NCI-H526 treated with DMSO at 0.1 percent for 48 hours (cell line): Measurements from ENCODE around the gene DHCR24.

Source experiments
- DNase-seq: peaks from one replicate; lab custom pipeline; 2025; lab: John Stamatoyannopoulos, UW

The DHCR24 gene

GRCh38 chr1:54815086-54815876 is 71.7 kb downstream of the DHCR24 start:
- DNase-seq = no peak

DNA sequence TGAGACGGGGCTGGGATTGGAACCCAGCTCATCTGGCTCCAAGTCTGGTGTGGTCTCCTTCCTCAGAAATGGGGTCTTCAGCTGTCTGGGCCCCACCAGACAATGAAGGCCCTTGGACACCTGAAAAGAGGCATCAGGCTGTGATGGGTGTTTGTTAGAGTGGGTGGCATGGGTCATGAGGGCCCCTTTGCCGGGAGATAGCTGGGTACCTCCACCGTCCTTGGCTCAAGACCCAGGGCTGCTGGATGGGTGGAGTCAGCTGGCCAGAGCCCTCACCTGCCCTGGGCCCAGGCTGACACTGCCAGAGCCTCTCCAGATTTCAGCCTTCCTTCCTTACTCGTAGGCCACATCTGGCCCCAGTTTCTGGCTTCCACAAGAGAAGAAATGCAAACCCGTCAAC is 72.4 kb downstream of the DHCR24 start:
- DNase-seq = no peak

DNA sequence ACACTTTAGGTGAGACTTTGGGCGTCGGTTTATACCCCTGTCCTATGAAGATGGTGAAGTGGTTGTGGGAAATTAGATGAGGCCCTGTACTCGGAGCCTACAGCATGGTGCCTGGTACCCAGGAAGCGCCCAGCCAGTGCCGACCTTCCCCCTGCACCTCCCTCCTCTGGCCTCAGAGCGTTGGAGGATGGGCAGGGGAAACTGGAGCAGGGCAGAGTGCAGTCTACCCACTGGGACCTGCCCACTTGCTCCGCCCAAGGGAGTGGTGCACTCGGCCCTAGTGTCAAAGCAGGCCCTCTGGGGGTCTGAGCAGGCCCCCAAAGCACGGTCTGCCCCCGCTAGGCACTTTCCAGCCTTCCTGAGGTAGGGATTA is 72.9 kb downstream of the DHCR24 start:
- no peak for DNase-seq

- DNase-seq = no peak
Observed at GRCh38 chr1:54813485-54814125, 73.4 kb downstream of the DHCR24 start.

- no peak for DNase-seq
Observed at GRCh38 chr1:54812801-54813484, 74.1 kb downstream of the DHCR24 start.

DNA sequence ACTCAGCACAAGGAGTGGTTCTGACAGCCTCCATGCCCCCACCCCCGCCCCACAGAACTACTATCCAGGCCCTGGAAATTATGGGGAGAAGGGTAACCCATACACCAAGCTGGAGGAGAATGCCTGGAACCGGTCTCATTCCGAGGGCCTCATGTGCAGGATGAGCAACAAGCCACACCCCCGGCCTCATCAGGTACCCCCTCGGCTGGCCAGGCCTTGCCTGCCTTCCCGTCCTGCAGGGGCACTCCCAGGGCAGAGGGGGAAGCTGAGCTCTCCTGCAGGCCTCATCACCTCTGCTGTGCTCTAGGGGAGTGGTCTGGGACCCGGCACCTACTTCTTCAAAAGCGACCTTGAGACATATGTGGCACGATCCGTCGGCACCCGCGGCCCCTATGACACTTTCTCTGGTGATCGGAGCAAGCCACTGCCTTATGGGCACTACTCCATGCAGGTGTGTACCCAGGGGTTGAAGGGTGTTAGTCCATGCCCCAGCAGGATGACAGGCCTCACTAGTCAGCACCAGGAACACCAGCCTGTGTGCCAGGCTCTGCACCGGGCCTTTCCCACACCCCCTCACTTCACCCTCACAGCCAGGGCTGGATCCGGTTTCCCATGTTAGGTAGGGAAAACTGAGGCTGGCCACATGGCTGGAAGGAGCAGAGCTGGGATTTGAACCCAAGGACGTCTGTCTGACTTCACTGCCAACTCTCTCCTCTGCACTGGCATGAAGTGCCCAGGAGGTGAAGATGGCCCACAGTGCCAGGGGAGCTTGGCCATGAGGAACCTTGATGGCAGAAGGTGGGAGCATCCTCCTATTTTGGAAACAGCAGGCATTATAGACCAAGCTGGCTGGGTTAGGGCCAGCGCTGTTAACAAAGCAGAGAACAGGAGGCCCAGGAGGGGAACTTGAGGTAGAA is 75.0 kb downstream of the DHCR24 start:
- no peak for DNase-seq

DNA sequence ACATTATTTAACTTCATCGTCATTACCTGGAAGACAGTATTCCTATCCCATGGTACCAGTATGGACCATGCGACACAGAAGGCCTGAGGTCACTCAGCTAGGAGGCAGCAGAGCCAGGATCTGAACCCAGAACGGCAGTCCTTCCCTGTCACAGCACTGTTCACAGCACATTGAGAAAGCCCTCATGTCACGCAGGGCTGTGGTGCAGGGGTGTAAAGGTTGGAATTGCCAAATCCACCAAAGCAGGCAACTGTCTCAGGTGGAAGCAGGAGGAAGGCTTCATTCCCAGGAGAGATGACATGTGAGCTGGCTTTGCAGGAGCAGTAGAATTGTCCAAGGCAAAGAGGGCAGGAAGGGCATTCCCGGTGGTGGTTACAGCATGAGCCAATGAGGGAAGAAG is 75.9 kb downstream of the DHCR24 start:
- no peak for DNase-seq

DNA sequence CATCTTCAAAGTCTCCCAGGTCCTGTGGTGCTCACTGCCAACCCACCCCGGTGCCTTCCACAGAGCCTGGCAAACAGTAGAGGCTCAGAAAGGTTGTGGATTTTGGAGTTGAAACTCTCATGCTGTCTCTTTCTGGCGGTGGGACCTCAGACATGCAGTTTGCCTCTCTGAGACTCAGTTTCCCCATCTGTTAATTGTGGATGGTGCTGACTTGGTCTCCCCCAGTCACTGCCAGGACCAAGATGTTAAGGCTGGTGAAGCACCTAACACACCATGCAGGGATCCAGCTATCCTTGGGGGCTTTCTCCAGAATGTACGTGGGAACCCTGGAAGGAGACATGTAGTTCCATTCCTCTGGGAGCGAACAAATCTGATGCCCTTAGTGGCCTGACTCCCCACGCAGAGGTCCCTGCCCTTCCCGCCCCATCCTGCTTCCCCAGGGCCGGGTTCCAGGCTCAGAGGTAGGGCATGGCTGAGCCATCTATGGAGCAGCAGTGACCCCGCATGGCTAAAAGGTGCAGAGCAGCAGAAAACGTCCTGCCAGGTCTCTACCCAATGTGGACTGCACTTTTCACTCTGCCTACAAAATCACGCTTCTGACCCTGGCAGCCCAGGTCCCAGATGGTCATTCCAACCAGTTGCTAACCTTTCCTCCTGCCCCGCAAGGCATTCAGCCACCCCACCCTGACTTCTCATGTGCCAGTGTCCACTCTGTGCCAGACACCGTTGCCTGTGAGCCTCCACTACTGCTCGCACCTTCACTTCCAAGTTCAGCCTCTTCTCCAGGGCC is 76.6 kb downstream of the DHCR24 start:
- peak; percentile 8 for DNase-seq

DNA sequence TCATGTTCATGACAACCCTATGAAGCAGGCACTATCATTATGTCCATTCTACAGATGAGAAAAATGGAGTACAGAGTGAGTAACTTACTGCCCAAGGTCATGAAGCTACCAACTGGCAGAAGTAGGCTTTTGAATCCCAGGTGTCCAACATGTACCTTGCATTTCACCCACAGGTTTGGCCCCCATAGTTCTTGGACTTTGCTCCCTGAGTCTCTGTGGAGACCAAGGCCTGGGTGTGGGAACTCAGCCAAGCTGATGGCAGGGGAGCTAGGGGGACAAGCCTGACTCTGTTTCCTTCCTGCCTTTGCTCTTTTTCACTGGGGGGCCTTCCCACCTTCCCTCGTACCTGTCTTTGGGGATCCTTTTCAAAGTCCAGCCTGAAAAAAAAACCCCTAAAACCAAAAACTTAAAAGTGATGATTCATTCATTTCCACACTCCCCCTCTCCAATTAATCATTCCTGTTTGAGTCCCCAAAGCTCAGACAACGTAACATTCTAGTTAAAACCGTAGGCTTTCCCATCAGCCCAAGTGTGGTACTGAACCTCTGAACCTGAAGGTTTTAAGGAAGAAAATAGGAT is 77.4 kb downstream of the DHCR24 start:
- DNase-seq = no peak

GRCh38 chr1:54808443-54809207 is 78.4 kb downstream of the DHCR24 start:
- no peak for DNase-seq

DNA sequence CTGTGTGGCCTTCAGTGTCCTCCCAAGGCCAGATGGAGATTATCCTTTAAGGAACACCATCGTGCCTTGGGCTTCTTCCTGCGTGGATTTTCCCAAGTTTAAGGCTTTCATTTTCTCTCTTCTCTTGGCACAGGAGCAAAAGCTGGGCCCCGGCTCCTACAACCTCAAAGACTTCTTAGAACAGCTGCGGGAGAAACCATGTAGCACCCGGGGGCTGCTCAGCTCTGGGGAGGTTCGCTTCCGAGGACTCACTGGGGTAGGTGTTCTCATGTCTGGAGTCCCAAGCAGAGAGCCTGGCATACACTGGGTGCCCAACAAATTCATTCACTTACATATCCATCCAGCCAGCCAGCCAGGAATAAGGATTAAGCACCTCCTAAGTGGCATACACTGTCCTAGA is 79.2 kb downstream of the DHCR24 start:
- no peak for DNase-seq

- DNase-seq = no peak
Observed at GRCh38 chr1:54806931-54807611, 79.9 kb downstream of the DHCR24 start.

DNA sequence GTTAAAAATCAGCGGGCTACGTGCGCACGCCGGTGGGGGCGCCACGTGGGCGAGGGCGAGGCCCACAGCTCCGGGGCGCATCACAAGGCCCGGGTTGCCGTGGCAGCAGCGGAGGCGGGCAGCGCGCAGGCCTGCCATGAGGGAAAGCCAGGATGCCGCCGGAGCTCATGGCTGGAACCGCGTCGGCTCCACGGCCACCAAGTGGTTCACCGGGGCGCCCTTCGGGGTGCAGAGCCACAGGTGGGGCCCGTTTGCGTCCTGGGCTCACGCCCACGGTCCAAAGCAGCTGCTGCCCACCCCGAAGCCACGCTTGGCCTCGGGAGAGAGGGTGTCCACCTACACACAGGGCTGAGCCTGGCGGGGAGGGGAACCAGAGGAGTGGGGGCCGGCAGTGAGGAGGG is 81.0 kb downstream of the DHCR24 start:
- DNase-seq = no peak

- no peak for DNase-seq
Observed at GRCh38 chr1:54805466-54805865, 81.5 kb downstream of the DHCR24 start.

DNA sequence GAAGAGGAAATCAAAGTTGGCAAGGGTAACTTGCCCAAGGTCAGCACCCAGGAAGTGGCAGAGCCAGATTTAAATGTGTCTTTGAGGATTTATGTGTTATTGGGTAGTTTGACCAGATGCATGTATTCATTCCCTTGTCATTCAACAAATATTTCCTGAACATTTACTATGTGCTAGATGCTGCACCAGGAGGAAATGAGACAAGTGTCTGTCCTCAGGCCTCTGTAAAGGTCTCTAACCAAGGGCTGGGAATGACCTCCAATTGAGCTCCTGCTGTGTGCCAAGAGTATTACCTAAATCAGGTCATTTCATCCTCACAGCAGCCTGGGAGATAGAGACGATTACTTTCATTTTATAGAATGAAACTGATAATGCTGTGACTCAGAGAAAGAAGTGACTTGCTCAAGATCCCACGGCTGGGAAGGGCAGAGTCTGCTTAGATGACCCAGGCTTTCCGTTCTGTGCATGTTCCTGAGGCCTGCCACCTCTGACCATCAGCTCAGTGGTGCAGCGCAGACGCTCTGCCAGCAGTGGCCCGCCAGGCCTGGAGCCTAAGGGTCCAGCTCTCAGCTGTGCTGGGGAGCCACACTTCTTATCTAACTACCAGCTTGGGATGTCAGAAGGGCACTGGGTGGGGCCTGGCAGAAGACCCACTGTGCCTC is 82.4 kb downstream of the DHCR24 start:
- no peak for DNase-seq

- no peak for DNase-seq
Observed at GRCh38 chr1:54803761-54804470, 83.1 kb downstream of the DHCR24 start.

DNA sequence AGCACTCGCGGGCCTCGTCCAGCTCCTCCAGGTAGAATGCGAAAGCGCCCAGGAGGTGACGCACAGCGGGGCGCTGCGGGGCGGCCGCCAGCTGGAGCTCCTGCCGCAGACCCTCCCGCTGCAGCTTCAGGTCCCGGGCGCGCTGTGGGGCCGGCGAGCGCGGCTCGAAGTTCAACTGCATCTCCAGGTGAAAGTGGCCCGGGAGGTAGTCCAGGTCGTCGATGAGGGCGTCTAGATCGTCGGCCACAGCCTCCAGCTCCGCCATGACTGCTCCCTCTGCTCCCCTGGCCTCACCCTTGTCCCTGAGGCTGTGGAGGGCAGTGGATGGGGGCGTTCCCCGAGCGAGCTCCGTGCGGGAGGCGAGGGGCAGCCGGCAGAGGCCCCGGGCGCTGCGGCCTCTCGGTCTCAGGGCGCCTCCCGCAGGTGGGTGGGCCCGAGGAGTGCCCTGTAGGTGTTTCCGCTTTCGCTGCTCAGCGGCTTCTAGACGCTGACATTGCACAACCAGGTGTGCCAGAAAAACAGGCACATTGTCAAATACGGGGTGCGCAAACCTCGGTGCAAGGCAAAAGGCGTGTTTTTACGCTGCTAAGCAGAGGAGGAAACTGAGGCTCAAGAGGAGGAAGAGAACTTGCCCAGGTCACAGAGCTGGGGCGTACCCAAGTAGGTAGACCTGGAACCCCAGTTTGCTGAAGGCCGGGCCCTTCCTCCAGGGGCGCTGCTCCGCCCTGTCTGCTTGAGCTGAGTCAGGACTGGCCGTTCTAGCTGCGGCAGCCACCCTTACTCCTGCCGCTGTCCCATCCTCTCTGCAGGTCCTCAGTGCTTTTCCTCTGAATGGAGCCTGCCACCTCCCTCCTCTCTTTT is 85.9 kb downstream of the DHCR24 start, which contains the start of gene TTC22:
TSS of gene TTC22 (minus strand) at position 425 of the 861 bp plus-strand sequence. CDS start at position 265, 160 bp downstream.
- DNase-seq = no peak
